AG04449 (cell line): ENCODE data around the gene NABP2.

Experiments used
- CTCF ChIA-PET: fragments of 350-600 bp; formaldehyde crosslinking; extraction: SDS; loops from one replicate; lab custom pipeline; 2021; ENCODE audit warnings: antibody characterized with exemption; lab: Yijun Ruan, JAX
- POLR2A ChIA-PET: fragments of 400-600, 350-600 bp; formaldehyde crosslinking; extraction: SDS; loops from one replicate; lab custom pipeline; 2020; ENCODE audit warnings: antibody characterized with exemption, inconsistent platforms; lab: Yijun Ruan, JAX
- DNase-seq: peaks from one replicate; pipeline ENCODE4 v3.0.0-alpha.2; 2010; ENCODE audit warnings: low read depth, low spot score
- H3K4me3 ChIP-seq: 2 replicates; pipeline ENCODE4 v1.5.1; 2011; ENCODE audit warnings: low read depth, mild to moderate bottlenecking, control low read depth, low read length
- CTCF ChIP-seq: IDR thresholded peaks from one replicate; pipeline ENCODE4 v1.5.1; 2011; ENCODE audit warnings: mild to moderate bottlenecking, moderate library complexity, low read length, control low read depth, inconsistent platforms; ENCODE audit not compliant: insufficient read depth; ENCODE audit errors: missing control alignments

The NABP2 gene

GRCh38 chr12:56242986-56243385 lies 18.8 kb downstream of the NABP2 start:
- ChIA-PET POLR2A (interaction anchor here (0.8 to 1.0 kb wide), 2 partner anchors 9 kb away, joined by 3 read pairs; no protein-coding TSS in a partner anchor), CTCF (interaction anchor here (1.0 to 2.4 kb wide), 4 partner anchors 10 to 124 kb away, joined by 3 to 9 read pairs (median 4); partner anchors contain the start of gene ANKRD52)
- no peak overlapping the region for H3K4me3 ChIP-seq
- DNase-seq = no peak
- no peak for TF ChIP-seq CTCF

- no peak for TF ChIP-seq CTCF
- CTCF ChIA-PET = interaction anchor here (1.7 kb wide), 2 partner anchors 10 to 13 kb away, joined by 9 to 13 read pairs; partner anchors contain the start of gene ANKRD52
- no peak overlapping the region for H3K4me3 ChIP-seq
- POLR2A ChIA-PET = interaction anchor here (1.0 kb wide), 2 partner anchors 10 to 14 kb away, joined by 3 read pairs; partner anchors contain the start of gene ANKRD52
- no peak for DNase-seq
Measured at GRCh38 chr12:56243731-56244181, 19.6 kb downstream of the NABP2 start.

- no peak for DNase-seq
- POLR2A ChIA-PET = interaction anchor here (0.9 to 1.0 kb wide), 3 partner anchors 11 to 23 kb away, joined by 3 to 5 read pairs (median 3); partner anchors contain the start of genes ANKRD52 and RNF41
- no peak for TF ChIP-seq CTCF
- CTCF ChIA-PET = interaction anchor here (1.1 to 1.7 kb wide), 4 partner anchors 11 to 55 kb away, joined by 3 to 13 read pairs (median 8); partner anchors contain the start of genes ANKRD52 and SMARCC2
- H3K4me3 ChIP-seq = no peak overlapping the region
Measured at GRCh38 chr12:56244494-56244893, 20.4 kb downstream of the NABP2 start.

- DNase-seq = no peak
- ChIA-PET CTCF (interaction anchor here (0.9 to 4.6 kb wide), 4 partner anchors 10 to 42 kb away, joined by 3 to 52 read pairs (median 4); partner anchors contain the start of gene ANKRD52), POLR2A (interaction anchor here (2.8 to 4.1 kb wide), 2 partner anchors 9 to 11 kb away, joined by 15 to 21 read pairs; no protein-coding TSS in a partner anchor)
- no peak overlapping the region for H3K4me3 ChIP-seq
- no peak for TF ChIP-seq CTCF
Measured at GRCh38 chr12:56247923-56248322, 23.8 kb downstream of the NABP2 start.

- CTCF ChIA-PET = interaction anchor here (0.8 to 4.6 kb wide), 5 partner anchors 9 to 59 kb away, joined by 3 to 52 read pairs (median 3); partner anchors contain the start of genes ANKRD52 and SMARCC2
- H3K4me3 ChIP-seq = no peak overlapping the region
- POLR2A ChIA-PET = interaction anchor here (0.6 to 4.1 kb wide), 3 partner anchors 8 to 14 kb away, joined by 3 to 21 read pairs (median 15); no protein-coding TSS in a partner anchor
- no peak for DNase-seq
- no peak for TF ChIP-seq CTCF
Measured at GRCh38 chr12:56248711-56249110, 24.6 kb downstream of the NABP2 start.

GRCh38 chr12:56252649-56253048 lies 28.5 kb downstream of the NABP2 start:
- ChIA-PET CTCF (interaction anchor here (0.7 to 9.8 kb wide), 6 partner anchors 9 to 62 kb away, joined by 3 to 72 read pairs (median 4); partner anchors contain the start of genes COQ10A, RNF41 and SMARCC2), POLR2A (interaction anchor here (0.5 to 1.2 kb wide), 3 partner anchors 10 to 92 kb away, joined by 3 to 5 read pairs (median 3); partner anchors contain the start of gene RNF41)
- no peak for DNase-seq
- H3K4me3 ChIP-seq = no peak overlapping the region
- TF ChIP-seq CTCF = no peak
